Astrocyte (in vitro differentiated cells and primary cell): Measurements from ENCODE around the gene BAZ1A. TPM values are rescaled to one million over a fixed set of nuclear protein-coding genes. Genes with fewer than 3 reads are reported as not detected.
A peak's percentile ranks its signal among the peaks of the same experiment; 100 is the strongest.

Experiments
- DNase-seq: peaks from one replicate; pipeline ENCODE4 v3.0.0-alpha.2; 2010; ENCODE audit warnings: low read depth
- FAIRE-seq: peaks from 2 replicates; lab custom pipeline; 2011; peaks lifted over from hg19 to GRCh38; lab: Jason Lieb, UNC
- H2AFZ ChIP-seq: 2 replicates; pipeline ENCODE4 v1.6.0; 2012; ENCODE audit warnings: low read depth, low read length, inconsistent platforms
- H3K27ac ChIP-seq: 2 replicates; pipeline ENCODE4 v1.5.1; 2011; ENCODE audit warnings: low read depth, low read length, inconsistent platforms
- H3K27me3 ChIP-seq: 2 replicates; pipeline ENCODE4 v1.6.0; 2011; ENCODE audit warnings: low read length, inconsistent platforms; ENCODE audit not compliant: insufficient read depth
- H3K36me3 ChIP-seq: 2 replicates; pipeline ENCODE4 v1.5.1; 2011; ENCODE audit warnings: low read length, inconsistent platforms; ENCODE audit not compliant: insufficient read depth
- H3K4me1 ChIP-seq: 2 replicates; pipeline ENCODE4 v1.5.1; 2011; ENCODE audit warnings: low read length, inconsistent platforms; ENCODE audit not compliant: insufficient read depth
- H3K4me2 ChIP-seq: 2 replicates; pipeline ENCODE4 v1.6.0; 2012; ENCODE audit warnings: low read length, inconsistent platforms
- H3K4me3 ChIP-seq: 2 replicates; pipeline ENCODE4 v1.5.1; 2011; ENCODE audit warnings: low read depth, mild to moderate bottlenecking, low read length, inconsistent platforms; ENCODE audit not compliant: insufficient read depth
- H3K79me2 ChIP-seq: 2 replicates; pipeline ENCODE4 v1.6.0; 2012; ENCODE audit warnings: mild to moderate bottlenecking, low read length, inconsistent platforms; ENCODE audit not compliant: insufficient read depth
- H3K9ac ChIP-seq: 2 replicates; pipeline ENCODE4 v1.6.0; 2012; ENCODE audit warnings: mild to moderate bottlenecking, low read length, inconsistent platforms
- H3K9me3 ChIP-seq: 2 replicates; pipeline ENCODE4 v1.5.1; 2012; ENCODE audit warnings: low read depth, mild to moderate bottlenecking, low read length, inconsistent platforms; ENCODE audit not compliant: insufficient read depth
- H4K20me1 ChIP-seq: 2 replicates; pipeline ENCODE4 v1.6.0; 2012; ENCODE audit warnings: low read length, inconsistent platforms; ENCODE audit not compliant: insufficient read depth
- H3K27ac Mint-ChIP-seq: one replicate; pipeline ENCODE4 v1.8.0; 2021; ENCODE audit warnings: mild to moderate bottlenecking, mixed read lengths; ENCODE audit not compliant: unreplicated experiment
- H3K27me3 Mint-ChIP-seq: one replicate; pipeline ENCODE4 v1.8.0; 2021; ENCODE audit warnings: low read depth, mixed read lengths; ENCODE audit not compliant: unreplicated experiment
- H3K36me3 Mint-ChIP-seq: one replicate; pipeline ENCODE4 v1.8.0; 2021; ENCODE audit warnings: low read depth, mixed read lengths; ENCODE audit not compliant: unreplicated experiment
- H3K4me1 Mint-ChIP-seq: one replicate; pipeline ENCODE4 v1.8.0; 2021; ENCODE audit warnings: low read depth, mixed read lengths; ENCODE audit not compliant: unreplicated experiment
- H3K4me3 Mint-ChIP-seq: one replicate; pipeline ENCODE4 v1.8.0; 2021; ENCODE audit warnings: mild to moderate bottlenecking, moderate library complexity, mixed read lengths; ENCODE audit not compliant: unreplicated experiment
- H3K9me3 Mint-ChIP-seq: one replicate; pipeline ENCODE4 v1.8.0; 2021; ENCODE audit warnings: mild to moderate bottlenecking, mixed read lengths; ENCODE audit not compliant: unreplicated experiment
- EZH2 ChIP-seq: IDR thresholded peaks from 2 replicates; pipeline ENCODE4 v1.6.1; 2012; ENCODE audit warnings: mild to moderate bottlenecking, low read length, inconsistent platforms; ENCODE audit not compliant: insufficient read depth
- total RNA-seq: library from RNA; stranded (reverse); gene quantifications from 2 replicates; pipeline ENCODE4 v1.2.1, GENCODE V29; 2021
- TF ChIP-seq, protein P1 (sequence below): IDR thresholded peaks from 2 replicates; pipeline ENCODE4 v1.5.1; 2011; ENCODE audit warnings: low read depth, mild to moderate bottlenecking, inconsistent platforms, low read length, moderate library complexity; ENCODE audit not compliant: insufficient read depth

The BAZ1A gene
- total RNA-seq, 1 donor from 2014 or later: 36.9 TPM

DNA sequence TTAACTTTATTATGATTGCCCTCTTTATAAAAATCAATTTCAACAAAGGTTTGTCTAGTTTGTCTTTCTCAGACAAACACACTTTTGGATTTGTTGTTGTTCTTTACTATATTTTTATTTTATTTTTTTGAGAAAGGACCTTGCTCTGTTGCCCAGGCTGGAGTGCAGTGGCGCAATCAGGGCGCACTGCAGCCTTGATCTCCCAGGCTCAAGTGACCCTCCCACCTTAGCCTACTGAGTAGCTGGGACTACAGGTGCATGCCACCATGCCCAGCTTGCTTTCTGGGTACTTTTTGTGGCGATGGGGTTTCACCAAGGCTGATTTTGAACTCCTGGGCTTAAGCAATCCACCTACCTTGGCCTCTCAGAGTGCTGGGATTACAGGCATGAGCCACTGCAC, 96.4 kb downstream of the BAZ1A start:
- TF ChIP-seq, protein P1, sequence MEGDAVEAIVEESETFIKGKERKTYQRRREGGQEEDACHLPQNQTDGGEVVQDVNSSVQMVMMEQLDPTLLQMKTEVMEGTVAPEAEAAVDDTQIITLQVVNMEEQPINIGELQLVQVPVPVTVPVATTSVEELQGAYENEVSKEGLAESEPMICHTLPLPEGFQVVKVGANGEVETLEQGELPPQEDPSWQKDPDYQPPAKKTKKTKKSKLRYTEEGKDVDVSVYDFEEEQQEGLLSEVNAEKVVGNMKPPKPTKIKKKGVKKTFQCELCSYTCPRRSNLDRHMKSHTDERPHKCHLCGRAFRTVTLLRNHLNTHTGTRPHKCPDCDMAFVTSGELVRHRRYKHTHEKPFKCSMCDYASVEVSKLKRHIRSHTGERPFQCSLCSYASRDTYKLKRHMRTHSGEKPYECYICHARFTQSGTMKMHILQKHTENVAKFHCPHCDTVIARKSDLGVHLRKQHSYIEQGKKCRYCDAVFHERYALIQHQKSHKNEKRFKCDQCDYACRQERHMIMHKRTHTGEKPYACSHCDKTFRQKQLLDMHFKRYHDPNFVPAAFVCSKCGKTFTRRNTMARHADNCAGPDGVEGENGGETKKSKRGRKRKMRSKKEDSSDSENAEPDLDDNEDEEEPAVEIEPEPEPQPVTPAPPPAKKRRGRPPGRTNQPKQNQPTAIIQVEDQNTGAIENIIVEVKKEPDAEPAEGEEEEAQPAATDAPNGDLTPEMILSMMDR: no peak
- TF ChIP-seq EZH2: no peak
- H3K27me3 Mint-ChIP-seq: no peaks in the 10 kb centered on the region
- H3K4me1 Mint-ChIP-seq: peaks cover 5% of the 10 kb centered on the region
- no peak overlapping the region for H3K4me2 ChIP-seq
- H3K79me2 ChIP-seq: no peaks in the 10 kb centered on the region
- no peak for DNase-seq
- peaks cover 29% of the 10 kb centered on the region for H3K36me3 ChIP-seq
- H3K9ac ChIP-seq: no peak overlapping the region
- peaks cover 11% of the 10 kb centered on the region for H3K36me3 Mint-ChIP-seq
- H3K4me1 ChIP-seq: peaks cover 7% of the 10 kb centered on the region
- H3K4me3 ChIP-seq: no peak overlapping the region
- H3K9me3 ChIP-seq: no peaks in the 10 kb centered on the region
- H3K27me3 ChIP-seq: no peaks in the 10 kb centered on the region
- no peak overlapping the region for H3K27ac ChIP-seq
- no peak for FAIRE-seq
- no peaks in the 10 kb centered on the region for H3K9me3 Mint-ChIP-seq
- no peak overlapping the region for H3K27ac Mint-ChIP-seq
- H4K20me1 ChIP-seq: no peaks in the 10 kb centered on the region
- H2AFZ ChIP-seq: no peak overlapping the region
- H3K4me3 Mint-ChIP-seq: no peak overlapping the region

DNA sequence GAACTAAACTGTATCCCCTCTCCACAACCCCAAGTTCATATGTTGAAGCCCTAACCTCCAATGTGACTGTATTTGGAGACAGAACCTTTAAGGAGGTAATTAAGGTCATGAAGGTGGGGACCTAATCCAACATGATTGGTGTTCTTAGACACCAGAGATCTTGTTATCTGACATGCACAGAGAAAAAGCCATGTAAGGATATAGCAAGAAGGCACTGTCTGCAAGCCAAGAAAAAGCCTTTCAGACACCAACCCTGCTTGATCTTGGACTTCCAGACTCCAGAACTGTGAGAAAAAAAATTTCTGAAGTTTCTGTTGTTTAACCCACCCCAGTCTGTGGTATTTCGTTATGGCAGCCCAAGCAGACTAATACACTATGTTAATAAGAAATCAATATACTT, 98.5 kb downstream of the BAZ1A start:
- no peaks in the 10 kb centered on the region for H3K9me3 Mint-ChIP-seq
- TF ChIP-seq EZH2: no peak
- TF ChIP-seq, protein P1: no peak
- peak; percentile 69 for FAIRE-seq

DNA sequence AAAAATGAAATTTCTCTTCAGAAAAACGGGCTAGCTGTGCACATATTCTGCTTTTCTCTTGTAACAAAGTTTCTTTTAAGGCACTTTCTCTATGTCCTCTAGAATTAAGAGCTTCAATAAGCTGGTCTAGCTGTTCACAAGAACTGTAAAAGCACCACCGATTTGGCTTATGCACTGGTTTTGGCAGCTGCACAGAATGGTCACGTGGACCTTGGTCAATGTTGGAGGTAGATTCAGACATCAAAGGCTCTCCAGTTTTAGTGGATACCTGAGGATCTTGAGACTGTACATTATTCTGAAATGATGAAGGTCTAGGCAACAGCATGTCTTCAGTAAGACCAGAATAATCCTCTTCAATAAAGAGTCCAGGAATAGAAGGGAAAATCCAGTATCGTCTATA, 99.2 kb downstream of the BAZ1A start:
- no peaks in the 10 kb centered on the region for H4K20me1 ChIP-seq
- H3K4me2 ChIP-seq: no peak overlapping the region
- H3K4me3 ChIP-seq: no peak overlapping the region
- FAIRE-seq (no peak), DNase-seq (no peak)
- Mint-ChIP-seq H3K4me3 (no peak overlapping the region), H3K9me3 (no peaks in the 10 kb centered on the region), H3K27ac (no peak overlapping the region), H3K27me3 (no peaks in the 10 kb centered on the region), H3K36me3 (peaks cover 6% of the 10 kb centered on the region), H3K4me1 (peaks cover 5% of the 10 kb centered on the region)
- no peak for TF ChIP-seq EZH2
- no peaks in the 10 kb centered on the region for H3K9me3 ChIP-seq
- no peak overlapping the region for H2AFZ ChIP-seq
- H3K36me3 ChIP-seq: peaks cover 20% of the 10 kb centered on the region
- peaks cover 3% of the 10 kb centered on the region for H3K4me1 ChIP-seq
- no peak overlapping the region for H3K9ac ChIP-seq
- H3K27ac ChIP-seq: no peak overlapping the region
- H3K27me3 ChIP-seq: no peaks in the 10 kb centered on the region
- no peaks in the 10 kb centered on the region for H3K79me2 ChIP-seq

More for the DNA sequence above, 98.5 kb downstream of the BAZ1A start:
- Histone ChIP-seq H3K9me3 (no peaks in the 10 kb centered on the region), H4K20me1 (no peaks in the 10 kb centered on the region), H3K4me3 (no peak overlapping the region), H3K27me3 (no peaks in the 10 kb centered on the region), H3K27ac (no peak overlapping the region), H2AFZ (no peak overlapping the region), H3K4me2 (no peak overlapping the region), H3K36me3 (peaks cover 20% of the 10 kb centered on the region), H3K9ac (no peak overlapping the region), H3K79me2 (no peaks in the 10 kb centered on the region), H3K4me1 (peaks cover 5% of the 10 kb centered on the region)
- no peak for DNase-seq
- Mint-ChIP-seq H3K27ac (no peak overlapping the region), H3K4me1 (peaks cover 5% of the 10 kb centered on the region), H3K36me3 (peaks cover 6% of the 10 kb centered on the region), H3K4me3 (no peak overlapping the region), H3K27me3 (no peaks in the 10 kb centered on the region)
